ENCODE data around the gene KDM4C. TPM values are rescaled to one million over a fixed set of nuclear protein-coding genes. Genes with fewer than 3 reads are reported as not detected.

KDM4C gene
- polyA plus RNA-seq, 2 of the 4 experiments (the other 2 are of a cell fraction) = 9.6 to 15.6 TPM

- ChIA-PET POLR2A (no interaction called here), CTCF (no interaction called here)
- no peak for DNase-seq (ENCODE audit: low read depth in 1 of 2, low spot score in 1 of 2)
- no peak for ATAC-seq
- Histone ChIP-seq H3K27ac (no peak overlapping the region), H3K9me3 (no peaks in the 10 kb centered on the region), H3K4me3 (no peak overlapping the region), H3K4me2 (no peak overlapping the region), H3K4me1 (no peaks in the 10 kb centered on the region)
- no peak for TF ChIP-seq ATOH8 (CRISPR knock-in tag; IDR thresholded peaks at IDR 0.05; ENCODE audit: low read depth)
- no peak for FAIRE-seq
- 74% methylated on average over 4 of the region's 4 CpGs for WGBS (ENCODE audit: missing lambda C conversion rate)
Observed at GRCh38 chr9:7154650-7155049, 396.9 kb downstream of the KDM4C start.

- Histone ChIP-seq H3K4me1 (no peaks in the 10 kb centered on the region), H3K9me3 (no peaks in the 10 kb centered on the region), H3K4me2 (no peak overlapping the region), H3K27ac (no peak overlapping the region), H3K4me3 (no peak overlapping the region)
- 27% methylated on average over 1 of the region's 2 CpGs for WGBS (ENCODE audit: missing lambda C conversion rate)
- no peak for DNase-seq (ENCODE audit: low read depth in 1 of 2, low spot score in 1 of 2)
- POLR2A ChIA-PET = no interaction called here
- FAIRE-seq = no peak
- no peak for TF ChIP-seq RCOR1 (IDR thresholded peaks at IDR 0.05; ENCODE audit: low read depth, low read length)
- no peak for TF ChIP-seq BHLHE40 (IDR thresholded peaks at IDR 0.05; ENCODE audit: low read depth, low read length)
- no peak for TF ChIP-seq NPAS2 (CRISPR knock-in tag; IDR thresholded peaks at IDR 0.05; ENCODE audit: borderline replicate concordance)
- no peak for TF ChIP-seq NFE2L2 (conservative IDR thresholded peaks at IDR 0.05; ENCODE audit: low read length)
- no peak for TF ChIP-seq HDAC2 (IDR thresholded peaks at IDR 0.05)
- no peak for TF ChIP-seq PHF8 (IDR thresholded peaks at IDR 0.05; ENCODE audit: borderline replicate concordance, low read depth)
- TF ChIP-seq ESRRA (IDR thresholded peaks at IDR 0.05; ENCODE audit: borderline replicate concordance, low read length) = no peak
- TF ChIP-seq FOSL2 (IDR thresholded peaks at IDR 0.05) = no peak
- TF ChIP-seq FOSL2 (CRISPR knock-in tag; IDR thresholded peaks at IDR 0.05) = no peak
- no peak for TF ChIP-seq RFX5 (IDR thresholded peaks at IDR 0.05)
- CTCF ChIA-PET = interaction anchor here (1.2 kb wide), 1 partner anchor 8 kb away, joined by 3 read pairs; no protein-coding TSS in a partner anchor
- no peak for ATAC-seq
Observed at GRCh38 chr9:7161469-7161868, 403.7 kb downstream of the KDM4C start.

- TF ChIP-seq FOSB (CRISPR knock-in tag; IDR thresholded peaks at IDR 0.05) (no peak), MAFK (IDR thresholded peaks at IDR 0.05; ENCODE audit: partially characterized antibody) (peak; percentile 56)
- Histone ChIP-seq H3K4me1 (no peaks in the 10 kb centered on the region), H3K27ac (no peak overlapping the region), H3K4me3 (no peak overlapping the region), H3K9me3 (no peaks in the 10 kb centered on the region), H3K4me2 (no peak overlapping the region)
- no peak for DNase-seq (ENCODE audit: low read depth in 1 of 2, low spot score in 1 of 2)
- ChIA-PET CTCF (interaction anchor here (0.6 to 0.8 kb wide), 3 partner anchors 64 to 337 kb away, joined by 3 read pairs; no protein-coding TSS in a partner anchor), POLR2A (no interaction called here)
- no peak for FAIRE-seq
- ATAC-seq = no peak
- WGBS (ENCODE audit: missing lambda C conversion rate) = 4% methylated on average over 1 of the region's 1 CpG
Observed at GRCh38 chr9:7163932-7164331, 406.2 kb downstream of the KDM4C start.

GRCh38 chr9:7164440-7165330 lies 406.9 kb downstream of the KDM4C start:
- no peak overlapping the region for H3K27ac ChIP-seq
- ATAC-seq (no peak), DNase-seq (ENCODE audit: low read depth in 1 of 2, low spot score in 1 of 2) (no peak), FAIRE-seq (no peak)
- H3K4me2 ChIP-seq = no peak overlapping the region
- H3K4me3 ChIP-seq = no peak overlapping the region
- no peak for TF ChIP-seq TFCP2L1 (CRISPR knock-in tag; IDR thresholded peaks at IDR 0.05)
- no peak for TF ChIP-seq ZSCAN20 (CRISPR knock-in tag; IDR thresholded peaks at IDR 0.05)
- no peak for TF ChIP-seq HOXB13 (CRISPR knock-in tag; IDR thresholded peaks at IDR 0.05; ENCODE audit: low read depth)
- no peak for TF ChIP-seq ELK1 (IDR thresholded peaks at IDR 0.05; ENCODE audit: low read depth, low read length)
- TF ChIP-seq RARB (CRISPR knock-in tag; IDR thresholded peaks at IDR 0.05) = no peak
- no peak for TF ChIP-seq NR3C1 (IDR thresholded peaks at IDR 0.05)
- no peak for TF ChIP-seq HMGXB4 (CRISPR knock-in tag; IDR thresholded peaks at IDR 0.05; ENCODE audit: borderline replicate concordance)
- no peak for TF ChIP-seq GATA3 (IDR thresholded peaks at IDR 0.05; ENCODE audit: borderline replicate concordance)
- H3K9me3 ChIP-seq = no peaks in the 10 kb centered on the region
- WGBS (ENCODE audit: missing lambda C conversion rate) = 83% methylated on average over 12 of the region's 13 CpGs
- POLR2A ChIA-PET = no interaction called here
- CTCF ChIA-PET = interaction anchor here (0.6 to 1.4 kb wide), 3 partner anchors 17 to 338 kb away, joined by 3 read pairs; no protein-coding TSS in a partner anchor
- no peaks in the 10 kb centered on the region for H3K4me1 ChIP-seq

Data from A549 (cell line).